Activated CD8-positive, alpha-beta memory T cell treated with anti-CD3 and anti-CD28 coated beads, Interleukin-2, amount 50 U/mL, for 48 hours (primary cell): ENCODE data around the gene NETO1.

Source experiments
- DNase-seq: peaks from one replicate; pipeline ENCODE4 v3.0.0-alpha.2; 2020

Gene NETO1, protein sequence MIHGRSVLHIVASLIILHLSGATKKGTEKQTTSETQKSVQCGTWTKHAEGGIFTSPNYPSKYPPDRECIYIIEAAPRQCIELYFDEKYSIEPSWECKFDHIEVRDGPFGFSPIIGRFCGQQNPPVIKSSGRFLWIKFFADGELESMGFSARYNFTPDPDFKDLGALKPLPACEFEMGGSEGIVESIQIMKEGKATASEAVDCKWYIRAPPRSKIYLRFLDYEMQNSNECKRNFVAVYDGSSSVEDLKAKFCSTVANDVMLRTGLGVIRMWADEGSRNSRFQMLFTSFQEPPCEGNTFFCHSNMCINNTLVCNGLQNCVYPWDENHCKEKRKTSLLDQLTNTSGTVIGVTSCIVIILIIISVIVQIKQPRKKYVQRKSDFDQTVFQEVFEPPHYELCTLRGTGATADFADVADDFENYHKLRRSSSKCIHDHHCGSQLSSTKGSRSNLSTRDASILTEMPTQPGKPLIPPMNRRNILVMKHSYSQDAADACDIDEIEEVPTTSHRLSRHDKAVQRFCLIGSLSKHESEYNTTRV

DNA sequence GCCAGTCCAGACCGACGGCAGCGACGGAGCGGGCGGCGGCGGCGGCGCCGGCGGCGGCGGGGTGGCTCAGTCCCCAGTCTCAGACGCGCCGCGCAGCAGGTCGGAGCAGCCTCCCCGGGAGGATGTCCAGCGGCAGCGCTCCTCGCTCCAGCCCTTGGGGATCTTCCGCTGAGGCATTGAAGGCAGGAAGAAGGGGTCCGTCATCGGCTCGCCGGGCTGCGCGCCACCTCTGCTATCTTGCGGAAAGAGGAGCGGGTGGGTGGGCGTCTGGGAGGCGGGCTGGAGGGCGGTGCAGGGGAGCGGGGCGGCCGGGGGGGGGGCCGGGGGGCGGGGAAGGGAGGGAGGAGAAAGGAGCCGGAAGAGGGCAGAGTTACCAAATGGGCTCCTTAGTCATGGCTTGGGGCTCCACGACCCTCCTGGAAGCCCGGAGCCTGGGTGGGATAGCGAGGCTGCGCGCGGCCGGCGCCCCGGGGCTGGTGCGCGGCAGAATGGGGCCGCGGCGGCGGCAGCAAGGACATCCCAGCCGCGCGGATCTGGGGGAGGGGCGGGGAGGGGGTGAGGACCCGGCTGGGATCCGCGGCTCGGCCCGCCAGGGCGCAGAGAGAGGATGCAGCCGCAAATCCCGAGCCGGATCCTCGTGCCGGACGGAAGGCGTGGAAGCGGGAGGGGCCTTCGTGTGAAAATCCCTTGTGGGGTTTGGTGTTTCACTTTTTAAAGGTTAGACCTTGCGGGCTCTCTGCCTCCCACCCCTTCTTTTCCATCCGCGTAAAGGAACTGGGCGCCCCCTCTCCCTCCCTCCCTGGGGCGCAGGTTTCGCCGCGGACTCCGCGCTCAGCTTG is at the start of gene NETO1:
NETO1 (minus strand) TSS at position 242 of the 839 bp plus-strand sequence. CDS start 696 bp downstream, outside the sequence.
- DNase-seq, result peak; percentile 51

DNA sequence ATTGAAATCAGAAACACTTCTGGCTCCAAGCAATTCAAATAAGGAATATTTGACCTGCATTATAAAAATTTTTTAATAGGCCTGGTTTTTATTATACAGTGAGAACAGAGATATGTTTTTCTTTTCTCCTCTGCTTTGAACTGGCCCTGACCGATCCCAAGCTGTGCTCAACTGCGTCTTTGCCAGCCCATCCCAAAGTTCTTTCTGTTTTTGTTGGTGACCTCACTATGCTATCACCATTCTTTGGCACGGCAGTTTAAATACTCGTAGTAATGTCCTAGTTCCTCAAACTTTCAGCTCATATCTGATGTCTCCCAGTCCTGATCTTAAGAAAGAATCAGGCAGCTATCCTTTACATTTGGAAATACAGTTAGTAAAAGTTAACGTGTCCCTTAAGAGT is 42.3 kb upstream of the NETO1 start:
- DNase-seq, result no peak

DNA sequence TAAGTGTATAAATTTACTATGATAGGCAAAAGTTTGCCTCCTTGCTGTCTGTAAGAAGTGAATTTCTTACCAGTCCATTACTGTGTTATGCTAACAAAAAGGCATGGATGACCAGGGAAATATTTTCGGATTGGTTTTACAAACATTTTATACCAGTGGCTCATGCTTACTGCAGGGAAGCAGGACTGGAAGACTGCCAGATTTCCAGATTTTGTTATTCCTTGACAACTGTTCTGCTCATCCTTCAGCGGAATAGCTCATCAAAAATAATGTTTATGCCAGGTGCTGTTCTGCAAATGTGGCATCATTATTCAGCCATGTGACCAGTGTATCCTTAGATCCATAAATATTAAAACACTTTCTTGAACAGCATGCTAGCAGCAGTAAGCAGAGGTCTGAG is 40.4 kb upstream of the NETO1 start:
- DNase-seq, result no peak

DNA sequence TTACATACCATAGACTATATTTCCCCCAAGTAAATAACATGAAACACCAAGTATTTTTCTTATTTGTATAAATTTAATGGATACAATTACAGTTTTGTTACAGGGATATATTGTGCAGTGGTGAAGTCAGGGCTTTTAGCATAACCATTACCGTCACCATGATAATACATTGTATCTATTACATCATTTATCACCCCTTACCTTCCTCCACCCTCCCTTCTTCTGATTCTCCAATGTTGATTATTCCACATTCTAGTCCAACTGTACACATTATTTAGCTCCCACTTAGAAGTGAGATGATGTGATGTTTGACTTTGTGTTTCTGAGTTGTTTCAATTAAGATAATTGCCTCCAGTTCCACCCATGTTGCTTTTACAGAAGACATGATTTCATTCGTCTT is 35.2 kb upstream of the NETO1 start:
- no peak for DNase-seq

DNA sequence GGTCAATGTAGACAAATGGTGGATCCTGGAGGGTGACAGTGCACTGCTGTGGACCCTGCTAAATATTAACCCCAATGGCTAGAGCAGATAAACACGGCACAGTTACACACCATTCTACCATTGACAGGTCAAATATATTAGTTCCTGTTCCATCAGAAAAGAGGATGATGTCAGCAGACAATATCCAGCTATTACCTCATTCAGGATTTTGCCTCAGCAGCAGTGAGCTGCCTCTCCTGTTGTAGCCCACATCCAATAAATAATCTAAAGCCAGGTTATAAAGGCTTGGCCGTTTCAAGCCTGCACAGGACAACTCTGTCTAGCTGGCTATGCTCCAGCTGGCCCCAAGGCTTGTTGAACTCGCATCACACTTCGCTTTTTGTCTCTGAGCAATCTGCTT is 31.6 kb upstream of the NETO1 start:
- DNase-seq, result no peak

DNA sequence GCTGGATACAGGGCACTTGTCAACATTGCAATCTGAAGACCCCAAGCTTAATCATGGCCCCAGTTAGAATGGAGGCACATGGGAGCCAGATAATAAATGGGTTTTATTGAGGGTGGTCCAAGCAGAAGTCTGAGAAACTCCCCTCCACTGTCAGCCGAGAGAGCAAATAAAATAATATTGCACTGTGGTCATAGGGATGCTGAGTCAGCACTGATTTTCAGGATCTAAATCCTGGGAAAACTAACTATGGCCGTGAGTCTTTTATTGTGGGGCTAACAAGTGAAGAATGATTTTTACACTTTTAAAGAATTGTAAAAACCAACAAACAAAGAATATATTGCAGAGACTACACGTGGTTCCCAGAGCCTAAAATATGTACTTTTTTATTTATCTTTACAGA is 31.1 kb upstream of the NETO1 start:
- no peak for DNase-seq

DNA sequence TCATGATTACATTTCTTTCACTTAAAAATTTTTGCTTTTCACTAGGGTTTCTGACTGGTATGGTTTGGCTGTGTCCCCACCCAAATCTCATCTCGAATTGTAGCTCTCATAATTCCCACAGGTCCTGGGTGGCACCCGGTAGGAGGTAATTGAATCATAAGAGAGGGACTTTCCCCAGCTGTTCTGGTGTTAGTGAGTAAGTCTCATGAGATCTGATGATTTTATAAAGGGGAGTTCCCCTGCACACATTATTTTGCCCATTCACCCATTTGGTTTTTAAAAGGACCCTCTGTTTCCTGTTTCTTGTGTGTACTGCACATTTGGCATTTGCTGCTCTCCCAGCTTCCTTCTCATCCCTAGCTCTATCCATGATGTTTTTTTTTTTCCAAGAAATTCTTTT is 27.8 kb upstream of the NETO1 start:
- no peak for DNase-seq

DNA sequence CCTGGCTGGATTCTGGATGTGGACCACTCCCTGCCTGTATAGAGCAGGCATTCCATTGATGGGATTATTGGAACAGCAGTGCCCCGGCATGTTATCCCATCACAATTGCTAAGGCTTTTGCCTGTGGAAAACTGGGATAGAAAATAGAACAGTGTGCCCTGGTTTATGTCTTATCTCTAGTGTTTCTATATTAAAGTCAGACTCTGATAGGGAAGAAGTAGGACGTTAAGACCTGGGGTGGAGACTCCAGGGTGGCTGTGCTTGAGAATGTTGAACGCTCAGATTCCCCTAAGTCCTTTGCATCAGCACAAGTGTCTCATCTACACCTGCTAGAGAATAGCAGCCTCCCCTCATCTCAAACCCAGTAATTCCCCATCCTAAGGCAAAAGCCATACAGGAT is 10.8 kb upstream of the NETO1 start:
- DNase-seq, result no peak

DNA sequence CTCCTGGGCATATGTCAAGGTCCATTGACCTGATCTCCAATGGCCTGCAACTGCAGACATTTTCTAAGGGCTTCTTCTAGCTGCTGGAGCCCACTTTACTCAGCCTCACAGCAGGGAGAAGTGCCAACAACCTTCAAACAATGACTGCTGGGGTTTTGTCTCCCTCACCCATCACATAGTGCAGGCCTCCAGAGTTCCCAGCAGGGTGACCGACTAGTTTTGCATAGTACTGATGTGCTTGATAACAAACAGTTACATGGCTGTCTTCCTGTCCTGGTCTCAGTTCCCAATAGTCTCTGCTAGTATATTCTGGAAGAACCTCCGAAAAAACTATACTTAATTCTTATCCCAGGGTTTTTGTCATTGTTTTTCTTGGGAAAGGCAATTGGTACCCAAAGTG is 10.4 kb upstream of the NETO1 start:
- no peak for DNase-seq

DNA sequence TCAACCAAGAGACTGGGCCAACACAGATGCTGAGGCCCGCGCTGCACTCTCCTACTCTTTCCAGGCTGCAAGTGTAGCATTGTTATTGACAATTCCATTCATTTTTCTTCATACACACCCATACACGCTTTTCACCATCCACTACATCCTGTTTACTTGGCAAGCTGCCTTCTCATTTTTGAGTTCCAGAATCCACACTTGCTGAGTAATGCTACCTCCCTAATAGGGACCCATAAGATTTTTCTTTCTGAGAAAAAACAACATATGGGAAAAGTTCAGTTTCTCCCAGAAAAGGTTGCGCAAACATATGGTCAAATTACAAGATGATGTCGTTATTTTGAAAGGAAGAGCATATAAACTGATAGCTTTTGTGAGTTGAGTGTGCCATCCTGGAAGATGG is 3.3 kb upstream of the NETO1 start:
- no peak for DNase-seq

DNA sequence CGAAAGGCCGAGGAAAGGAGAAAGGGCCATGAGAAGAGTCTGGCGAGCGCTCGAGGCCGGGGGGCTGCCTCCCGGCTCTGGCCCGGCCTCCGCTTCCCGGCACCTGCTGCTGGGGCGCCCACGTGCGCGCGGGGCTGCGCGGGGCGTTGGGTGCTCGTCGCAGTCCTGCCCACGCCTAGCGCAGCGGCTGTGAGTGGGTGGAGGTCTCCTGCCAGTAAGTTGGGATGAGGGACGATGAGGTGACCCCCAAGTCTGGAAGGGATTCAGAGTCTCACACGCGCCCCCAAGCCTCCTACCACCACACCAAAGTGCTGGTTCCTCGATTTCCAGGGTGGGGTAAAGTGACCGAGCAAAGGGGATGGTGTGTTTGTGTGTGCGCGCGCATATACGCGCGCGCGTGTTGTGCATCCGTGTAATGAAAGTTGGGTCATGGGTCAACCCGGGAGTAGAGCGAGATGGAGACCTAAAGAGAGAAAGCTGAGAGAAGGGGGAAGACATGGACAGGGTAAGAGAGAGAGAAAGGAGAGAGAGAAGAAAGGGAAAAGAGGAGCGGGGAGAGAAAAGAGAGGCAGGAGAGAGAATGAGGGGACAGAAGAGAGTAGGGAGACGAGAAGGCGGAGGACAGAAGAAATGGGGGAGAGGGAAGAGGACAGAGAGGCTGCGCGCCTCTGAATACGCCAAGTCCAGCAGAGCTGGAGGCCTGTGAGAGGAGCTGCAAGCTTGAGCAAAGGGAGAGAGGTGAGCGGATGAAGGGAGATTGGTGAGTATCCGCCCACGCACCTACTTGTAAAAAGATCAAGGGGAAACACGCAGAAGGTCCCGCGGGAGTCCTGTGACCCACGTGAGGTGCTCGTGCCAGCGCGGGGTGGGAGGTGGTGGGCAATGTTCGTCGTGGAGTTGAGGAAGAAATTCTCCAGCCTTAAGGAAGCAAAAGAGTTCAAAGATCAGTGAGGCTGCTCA is 1.7 kb upstream of the NETO1 start:
- DNase-seq, result no peak

DNA sequence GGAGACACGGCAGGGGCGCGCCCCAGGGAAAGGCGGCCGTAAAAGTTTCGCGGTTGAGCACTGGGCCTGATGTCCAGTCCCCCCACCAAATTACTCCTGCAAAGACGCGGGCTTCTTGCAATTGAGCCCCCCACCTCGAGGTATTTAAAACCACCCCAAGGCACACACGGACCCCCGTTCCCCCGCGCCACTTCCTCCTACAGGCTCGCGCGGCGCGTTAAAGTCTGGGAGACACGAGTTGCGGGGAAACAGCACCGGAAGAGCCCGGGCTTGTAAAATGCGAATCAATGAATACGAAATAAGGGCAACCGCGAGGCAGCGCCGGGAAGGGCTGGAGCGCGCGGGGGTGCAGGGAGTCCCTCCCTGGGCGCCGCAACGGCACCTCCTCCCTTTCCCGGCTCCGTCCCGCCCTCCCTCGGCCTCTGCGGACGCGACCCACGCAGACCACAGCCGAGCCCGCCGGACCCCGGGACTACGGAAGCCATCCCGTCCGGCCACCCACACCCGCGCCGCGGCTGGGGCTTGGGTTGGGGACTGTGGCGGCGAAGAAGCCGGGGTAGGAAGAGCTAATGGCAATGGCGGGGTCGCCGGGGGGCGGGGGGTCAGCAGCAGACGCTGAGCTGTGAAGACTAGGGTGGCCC is 918 bp upstream of the NETO1 start:
- no peak for DNase-seq

DNA sequence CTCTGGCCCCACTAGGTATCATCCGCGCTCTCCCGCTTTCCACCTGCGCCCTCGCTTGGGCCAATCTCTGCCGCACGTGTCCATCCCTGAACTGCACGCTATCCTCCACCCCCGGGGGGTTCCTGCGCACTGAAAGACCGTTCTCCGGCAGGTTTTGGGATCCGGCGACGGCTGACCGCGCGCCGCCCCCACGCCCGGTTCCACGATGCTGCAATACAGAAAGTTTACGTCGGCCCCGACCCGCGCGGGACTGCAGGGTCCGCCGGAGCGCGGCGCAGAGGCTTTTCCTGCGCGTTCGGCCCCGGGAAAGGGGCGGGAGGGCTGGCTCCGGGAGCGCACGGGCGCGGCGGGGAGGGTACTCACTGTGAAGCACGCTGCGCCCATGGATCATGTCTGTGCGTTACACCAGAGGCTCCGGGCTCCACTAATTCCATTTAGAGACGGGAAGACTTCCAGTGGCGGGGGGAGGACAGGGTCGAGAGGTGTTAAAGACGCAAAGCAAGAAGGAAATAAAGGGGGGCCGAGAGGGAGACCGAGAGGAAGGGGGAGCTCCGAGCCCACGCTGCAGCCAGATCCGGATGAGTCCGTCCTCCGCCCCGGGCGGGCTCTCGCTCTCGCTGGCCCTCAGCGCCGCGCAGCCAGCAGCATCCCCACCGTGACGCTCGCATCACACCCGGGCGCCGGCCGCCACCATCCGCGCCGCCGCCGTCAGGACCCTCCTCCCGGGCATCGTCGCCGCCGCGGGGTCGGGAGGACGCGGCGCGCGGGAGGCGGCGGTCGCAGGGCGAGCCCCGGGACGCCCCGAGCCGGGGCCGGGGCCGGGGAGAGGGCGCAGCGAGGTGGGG is 664 bp downstream of the NETO1 start:
- no peak for DNase-seq

DNA sequence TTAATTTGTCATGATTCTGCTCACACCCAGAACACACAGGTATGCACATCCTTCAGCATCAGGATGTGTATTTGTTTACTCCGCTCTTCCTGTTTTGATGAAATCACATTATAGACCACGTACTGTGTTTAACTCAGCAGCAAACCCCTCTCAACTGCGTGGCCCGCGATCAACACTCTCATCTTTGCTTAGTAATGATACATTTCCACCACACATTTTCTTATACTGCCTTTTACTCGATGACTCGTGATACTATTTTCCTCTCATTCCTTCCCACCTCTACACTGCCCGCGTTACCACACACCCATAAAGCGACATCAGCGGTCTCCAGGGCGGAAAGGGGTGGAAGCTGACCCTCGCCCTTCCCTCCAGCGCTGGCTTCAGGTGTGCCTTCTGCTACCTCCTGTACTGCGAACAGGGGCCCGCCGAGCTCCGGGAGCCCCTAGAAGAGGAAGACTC is 1.3 kb downstream of the NETO1 start:
- no peak for DNase-seq

DNA sequence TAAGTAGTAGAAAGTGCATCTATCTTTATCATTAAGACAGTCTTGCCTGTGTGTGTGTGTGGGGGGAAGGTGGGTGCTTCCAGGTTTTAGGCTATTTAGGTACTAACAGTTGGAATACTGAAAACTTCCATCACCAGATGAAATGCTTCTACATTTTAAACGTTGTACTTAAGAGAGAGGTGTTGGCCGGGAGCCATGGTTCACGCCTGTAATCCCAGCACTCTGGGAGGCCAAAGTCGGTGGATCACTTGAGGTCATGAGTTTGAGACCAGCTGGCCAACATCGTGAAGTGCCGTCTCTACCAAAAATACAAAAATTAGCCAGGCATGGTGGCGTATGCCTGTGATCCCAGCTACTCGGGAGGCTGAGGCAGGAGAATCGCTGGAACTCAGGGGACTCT is 4.0 kb downstream of the NETO1 start:
- no peak for DNase-seq

DNA sequence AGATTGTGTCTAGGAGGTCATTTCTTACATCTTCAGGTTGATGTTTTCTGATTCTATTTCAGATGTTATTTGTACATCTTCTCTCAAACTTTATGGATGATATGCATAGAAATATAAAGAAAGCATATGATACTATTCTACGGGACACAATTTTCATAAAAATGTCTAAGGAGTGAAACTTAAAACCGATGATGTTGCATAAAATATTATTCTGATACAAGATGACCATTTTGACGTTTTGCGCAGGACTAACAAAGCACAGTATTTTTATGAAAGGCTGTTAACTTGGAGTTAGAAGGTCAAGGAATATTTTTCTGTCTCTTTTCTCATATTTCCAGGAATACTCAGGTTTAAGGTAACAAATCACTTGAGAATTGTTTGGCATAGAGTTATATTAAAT is 8.7 kb downstream of the NETO1 start:
- no peak for DNase-seq

DNA sequence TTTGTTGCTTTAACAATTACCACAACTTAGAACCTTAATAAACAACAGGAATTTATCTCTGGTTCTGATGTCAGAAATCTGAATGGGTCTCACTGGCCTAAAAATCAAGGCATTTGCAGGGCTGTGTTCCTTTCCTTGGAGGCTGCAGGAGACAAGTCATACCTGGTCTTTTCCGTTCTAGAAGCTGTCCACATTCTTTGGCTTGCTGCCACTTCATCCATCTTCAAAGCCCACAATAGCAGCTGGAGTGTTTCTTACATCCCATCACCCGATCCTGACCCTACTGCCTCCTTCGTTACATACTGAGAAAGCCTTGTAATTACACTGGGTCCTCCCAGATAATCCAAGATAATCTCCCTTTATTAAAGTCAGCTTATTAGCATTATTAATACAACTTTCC is 18.1 kb downstream of the NETO1 start:
- no peak for DNase-seq

DNA sequence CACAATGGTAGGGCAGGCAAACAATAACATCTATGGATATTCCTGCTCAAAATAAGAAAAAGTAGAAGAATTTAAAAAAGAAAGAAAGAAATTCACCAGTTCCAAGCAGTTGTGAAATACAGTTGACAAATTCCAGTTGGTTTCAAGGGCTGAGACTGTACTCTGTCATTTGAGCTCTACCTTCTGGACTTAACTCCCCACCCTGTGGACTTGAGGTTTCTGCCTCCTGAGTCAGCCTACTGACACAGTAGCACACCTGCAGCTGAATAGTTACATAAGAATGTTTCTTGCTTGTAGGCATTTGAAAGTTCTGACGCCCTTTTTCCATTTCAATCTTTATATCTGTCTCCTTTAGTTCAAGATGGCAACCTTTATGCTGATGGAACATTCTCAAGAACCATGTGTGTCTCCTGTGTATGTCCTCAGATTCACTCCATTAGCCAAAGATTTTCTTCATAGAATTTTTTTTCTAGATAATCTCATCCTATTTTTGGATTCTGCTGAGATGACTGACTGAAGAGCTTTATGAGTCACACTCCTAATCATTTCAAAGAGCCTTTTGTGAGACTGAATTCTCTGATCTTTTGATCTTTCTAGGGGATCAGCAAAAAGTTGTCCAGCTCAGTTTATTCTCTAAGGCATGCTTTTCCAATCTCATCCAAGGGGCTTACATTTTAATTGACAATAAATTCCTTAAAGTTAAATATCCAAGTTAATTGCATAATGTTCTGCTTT is 19.1 kb downstream of the NETO1 start:
- DNase-seq, result no peak

DNA sequence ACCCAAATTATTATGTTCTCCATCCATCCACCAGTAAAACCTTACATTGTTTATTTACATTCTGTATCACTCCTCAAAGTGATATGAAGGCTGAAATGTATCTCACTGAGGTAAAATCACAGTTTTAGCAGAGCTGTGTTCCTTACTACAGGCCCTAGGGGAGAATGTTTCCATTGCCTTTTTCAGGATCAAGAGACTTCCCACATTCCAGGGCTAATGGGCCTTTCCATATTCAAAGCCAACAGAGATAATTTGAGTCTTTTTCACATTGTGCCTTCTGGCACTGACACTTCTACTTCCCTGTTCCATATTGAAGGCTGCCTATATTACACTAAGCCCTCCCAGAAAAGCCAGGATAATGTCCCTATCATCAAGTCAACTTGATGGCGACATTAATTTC is 20.0 kb downstream of the NETO1 start:
- no peak for DNase-seq

DNA sequence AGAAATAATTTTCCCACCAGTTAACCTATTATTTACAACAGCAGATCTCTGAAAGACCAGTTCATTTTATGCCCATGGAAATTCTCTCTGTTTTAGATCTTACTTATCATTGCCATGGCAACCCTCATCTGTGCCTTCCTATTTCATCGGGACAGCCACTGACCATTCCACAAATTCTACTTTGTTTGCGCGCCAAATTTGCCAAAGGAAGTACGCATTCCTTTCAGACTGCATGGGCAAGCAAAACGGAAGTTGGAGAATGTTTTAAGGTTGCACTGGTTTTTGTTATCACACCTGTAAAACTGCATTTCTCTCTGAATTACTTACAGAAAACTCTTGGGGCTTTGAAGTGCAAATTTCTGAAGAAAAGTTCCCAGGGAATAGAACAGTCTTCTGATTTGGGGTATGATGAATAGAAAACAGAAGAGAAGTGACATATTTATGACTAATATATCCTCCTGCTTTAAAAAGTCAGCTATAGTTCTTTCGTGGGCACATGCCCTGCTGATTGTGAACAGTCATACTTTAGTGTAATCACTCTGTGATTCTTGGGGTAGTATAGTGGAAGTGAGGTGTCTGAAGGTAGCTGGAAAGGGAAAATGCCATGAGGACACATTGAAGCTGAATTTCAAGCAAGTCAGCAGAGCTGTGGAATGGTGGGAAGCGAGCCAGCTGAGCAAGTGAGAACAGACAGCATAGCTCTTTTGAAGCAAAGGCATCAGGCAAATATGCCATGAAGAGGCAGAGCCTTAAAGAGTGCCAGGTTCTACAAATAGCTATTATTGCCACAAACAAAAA is 20.9 kb downstream of the NETO1 start:
- DNase-seq, result no peak
